Measurements from ENCODE around the gene TOMT. TPM values are rescaled to one million over a fixed set of nuclear protein-coding genes. Genes with fewer than 3 reads are reported as not detected.

Gene TOMT
- polyA plus RNA-seq, 2 of the 4 experiments (the other 2 are of a cell fraction), result not detected

GRCh38 chr11:72120930-72121329, 15.2 kb downstream of the TOMT start:
- ChIA-PET POLR2A (no interaction called here), CTCF (interaction anchor here (0.6 to 4.8 kb wide), 6 partner anchors 10 to 73 kb away, joined by 3 to 27 read pairs (median 3); no protein-coding TSS in a partner anchor)
- 62% methylated on average over 2 of the region's 2 CpGs for WGBS (ENCODE audit: missing lambda C conversion rate)
- no peak overlapping the region for H3K4me2 ChIP-seq
- FAIRE-seq, result no peak
- no peak overlapping the region for H3K27ac ChIP-seq
- H3K4me3 ChIP-seq, result no peak overlapping the region
- no peak for ATAC-seq
- TF ChIP-seq JUNB (IDR thresholded peaks at IDR 0.05), result no peak
- TF ChIP-seq CHD2 (IDR thresholded peaks at IDR 0.05; ENCODE audit: low read length, partially characterized antibody), result no peak
- TF ChIP-seq RARB (CRISPR knock-in tag; IDR thresholded peaks at IDR 0.05), result no peak
- no peak for TF ChIP-seq CTCF (IDR thresholded peaks at IDR 0.05)
- TF ChIP-seq EHF (CRISPR knock-in tag; IDR thresholded peaks at IDR 0.05), result no peak
- no peak for TF ChIP-seq BHLHE40 (IDR thresholded peaks at IDR 0.05; ENCODE audit: low read depth, low read length)
- no peak for TF ChIP-seq RCOR1 (IDR thresholded peaks at IDR 0.05; ENCODE audit: low read depth, low read length)
- no peak for TF ChIP-seq EHMT2 (IDR thresholded peaks at IDR 0.05; ENCODE audit: low read depth)
- TF ChIP-seq TP53 (CRISPR knock-in tag; IDR thresholded peaks at IDR 0.05), result no peak
- no peak for TF ChIP-seq GATA3 (IDR thresholded peaks at IDR 0.05; ENCODE audit: borderline replicate concordance)
- no peak for TF ChIP-seq RAD21 (conservative IDR thresholded peaks at IDR 0.05 in 1 of 2, IDR thresholded peaks at IDR 0.05 in 1 of 2)
- no peak for TF ChIP-seq RFX5 (IDR thresholded peaks at IDR 0.05)
- TF ChIP-seq ELK1 (IDR thresholded peaks at IDR 0.05; ENCODE audit: low read depth, low read length), result no peak
- no peak for TF ChIP-seq CBX2 (IDR thresholded peaks at IDR 0.05; ENCODE audit: borderline replicate concordance, low read depth)
- TF ChIP-seq FOSB (CRISPR knock-in tag; IDR thresholded peaks at IDR 0.05), result no peak
- no peak for TF ChIP-seq KDM1A (IDR thresholded peaks at IDR 0.05; ENCODE audit: low read depth)
- TF ChIP-seq CBX8 (IDR thresholded peaks at IDR 0.05), result no peak
- TF ChIP-seq PBX3 (IDR thresholded peaks at IDR 0.05), result no peak
- no peaks in the 10 kb centered on the region for H3K4me1 ChIP-seq
- no peak for DNase-seq (ENCODE audit: low read depth in 1 of 2, low spot score in 1 of 2)
- H3K9me3 ChIP-seq, result no peaks in the 10 kb centered on the region

- ChIA-PET POLR2A (interaction anchor here (1.7 kb wide), 1 partner anchor 10 kb away, joined by 4 read pairs; the partner anchor contains the start of gene ANAPC15), CTCF (interaction anchor here (1.0 to 4.8 kb wide), 4 partner anchors 12 to 61 kb away, joined by 3 to 27 read pairs (median 5); no protein-coding TSS in a partner anchor)
- whole genome bisulfite sequencing (ENCODE audit: missing lambda C conversion rate), result 41% methylated on average over 1 of the region's 1 CpG
- no peak for TF ChIP-seq ZSCAN20 (CRISPR knock-in tag; IDR thresholded peaks at IDR 0.05)
- no peak for TF ChIP-seq BCL3 (IDR thresholded peaks at IDR 0.05)
- no peak for TF ChIP-seq RAD21 (conservative IDR thresholded peaks at IDR 0.05 in 1 of 2, IDR thresholded peaks at IDR 0.05 in 1 of 2)
- TF ChIP-seq NPAS2 (CRISPR knock-in tag; IDR thresholded peaks at IDR 0.05; ENCODE audit: borderline replicate concordance), result no peak
- no peak for TF ChIP-seq EHF (CRISPR knock-in tag; IDR thresholded peaks at IDR 0.05)
- TF ChIP-seq ESRRA (IDR thresholded peaks at IDR 0.05; ENCODE audit: borderline replicate concordance, low read length), result no peak
- no peak for TF ChIP-seq REST (IDR thresholded peaks at IDR 0.05)
- no peak for TF ChIP-seq PBX3 (IDR thresholded peaks at IDR 0.05)
- no peak for TF ChIP-seq ATOH8 (CRISPR knock-in tag; IDR thresholded peaks at IDR 0.05; ENCODE audit: low read depth)
- TF ChIP-seq HOXB13 (CRISPR knock-in tag; IDR thresholded peaks at IDR 0.05; ENCODE audit: low read depth), result no peak
- TF ChIP-seq CHD4 (IDR thresholded peaks at IDR 0.05; ENCODE audit: borderline replicate concordance), result no peak
- no peak for TF ChIP-seq BHLHE40 (IDR thresholded peaks at IDR 0.05; ENCODE audit: low read depth, low read length)
Measured at GRCh38 chr11:72122607-72123006, 16.9 kb downstream of the TOMT start.

More at GRCh38 chr11:72122607-72123006, 16.9 kb downstream of the TOMT start:
- Histone ChIP-seq H3K9me3 (no peaks in the 10 kb centered on the region), H3K4me1 (no peaks in the 10 kb centered on the region), H3K4me2 (no peak overlapping the region), H3K27ac (no peak overlapping the region), H3K4me3 (no peak overlapping the region)
- DNase-seq (ENCODE audit: low read depth in 1 of 2, low spot score in 1 of 2) (no peak), ATAC-seq (no peak), FAIRE-seq (no peak)
